GM21723 (cell line): ENCODE data around the gene ZNF17.
A peak's percentile ranks its signal among the peaks of the same experiment; 100 is the strongest.
"Not testable (repeated sequence)": the region's sequence is repeated elsewhere in the genome, so short reads cannot be mapped to it uniquely, and the experiment has no call there.

Experiments
- ATAC-seq: cut with Tn5 transposase; IDR thresholded peaks from one replicate; pipeline ENCODE4 v1.9.1; 2021; ENCODE audit warnings: mild to moderate bottlenecking, moderate library complexity; ENCODE audit not compliant: unreplicated experiment

Gene ZNF17

GRCh38 chr19:57410877-57411671 lies at the start of gene ZNF17:
Gene ZNF17, plus strand, starts transcription at chr19:57411161. Its CDS starts 2,455 bp downstream, at chr19:57413616.
- ATAC-seq = peak; percentile 98

GRCh38 chr19:57362419-57362818 lies 48.5 kb upstream of the ZNF17 start:
- no peak for ATAC-seq

GRCh38 chr19:57362997-57363687 lies 47.8 kb upstream of the ZNF17 start, which contains the start of the genes TRAPPC2B and ZNF547:
Gene TRAPPC2B, plus strand, starts transcription at chr19:57363551. Its CDS starts 1,283 bp downstream, at chr19:57364834.
Gene ZNF547, plus strand, starts transcription at chr19:57363551. Its CDS starts 5,005 bp downstream, at chr19:57368556.
- peak; percentile 95 for ATAC-seq

GRCh38 chr19:57363688-57364181 lies 47.2 kb upstream of the ZNF17 start:
- peak; percentile 12 for ATAC-seq

- no peak for ATAC-seq
These were observed 44.2 kb upstream of the ZNF17 start for GRCh38 chr19:57366776-57367175.

GRCh38 chr19:57374179-57374578 lies 36.8 kb upstream of the ZNF17 start:
- ATAC-seq = no peak

- ATAC-seq = not testable (repeated sequence)
These were observed 36.3 kb upstream of the ZNF17 start for GRCh38 chr19:57374647-57375046.

GRCh38 chr19:57376151-57376550 lies 34.8 kb upstream of the ZNF17 start:
- ATAC-seq = no peak

GRCh38 chr19:57377498-57378146 lies 33.3 kb upstream of the ZNF17 start:
- ATAC-seq = no peak

- no peak for ATAC-seq
These were observed 30.0 kb upstream of the ZNF17 start for GRCh38 chr19:57380923-57381322.

GRCh38 chr19:57382806-57383488 lies 28.0 kb upstream of the ZNF17 start:
- no peak for ATAC-seq

- no peak for ATAC-seq
These were observed 21.7 kb upstream of the ZNF17 start for GRCh38 chr19:57389194-57389729.

- peak; percentile 95 for ATAC-seq
These were observed 21.0 kb upstream of the ZNF17 start, which contains the start of gene ZNF548 for GRCh38 chr19:57389730-57390598. Gene ZNF548, plus strand, starts transcription at chr19:57389854. Its CDS starts 246 bp downstream, at chr19:57390100.

GRCh38 chr19:57395710-57396109 lies 15.3 kb upstream of the ZNF17 start:
- no peak for ATAC-seq

- ATAC-seq = no peak
These were observed 12.1 kb upstream of the ZNF17 start for GRCh38 chr19:57398868-57399267.

GRCh38 chr19:57403737-57404563 lies 7.0 kb upstream of the ZNF17 start:
- ATAC-seq = no peak

GRCh38 chr19:57406516-57407123 lies 4.3 kb upstream of the ZNF17 start:
- ATAC-seq = no peak

GRCh38 chr19:57419439-57419838 lies 8.5 kb downstream of the ZNF17 start:
- ATAC-seq = no peak
